HepG2 (cell line): ENCODE measurements around the gene CBX2. TPM values are rescaled to one million over a fixed set of nuclear protein-coding genes. Genes with fewer than 3 reads are reported as not detected.

ENCODE experiments used
- ARNT2 ChIP-seq: sonication (generic); formaldehyde crosslinking; IDR thresholded peaks from 2 replicates; pipeline ENCODE4 v1.8.0; 2022; ENCODE audit warnings: mild to moderate bottlenecking, low read depth, missing genetic modification reagents, moderate library complexity
- HOXA3 ChIP-seq: sonication (generic); formaldehyde crosslinking; IDR thresholded peaks from 2 replicates; pipeline ENCODE4 v1.5.0; 2020; ENCODE audit warnings: missing genetic modification reagents
- KAT8 ChIP-seq: IDR thresholded peaks from 2 replicates; pipeline ENCODE4 v1.6.1; 2016; ENCODE audit warnings: missing genetic modification reagents, missing compliant biosample characterization
- MYC ChIP-seq: sonication (generic); formaldehyde crosslinking; IDR thresholded peaks from 2 replicates; pipeline ENCODE4 v1.9.0; 2021; ENCODE audit warnings: missing genetic modification reagents, borderline replicate concordance
- SMARCE1 ChIP-seq: fragments of 450-650 bp; IDR thresholded peaks from 2 replicates; pipeline ENCODE4 v1.6.1; 2017; ENCODE audit warnings: borderline replicate concordance
- ZMYM3 ChIP-seq: sonication (generic); formaldehyde crosslinking; IDR thresholded peaks from 2 replicates; pipeline ENCODE4 v1.5.1; 2020; ENCODE audit warnings: mild to moderate bottlenecking, missing genetic modification reagents
- ZNF121 ChIP-seq: sonication (generic); formaldehyde crosslinking; IDR thresholded peaks from 2 replicates; pipeline ENCODE4 v1.5.0; 2020; ENCODE audit warnings: mild to moderate bottlenecking, missing genetic modification reagents
- ZNF263 ChIP-seq: sonication (generic); formaldehyde crosslinking; IDR thresholded peaks from 2 replicates; pipeline ENCODE4 v1.4.0; 2020; ENCODE audit warnings: missing genetic modification reagents
- ZNF501 ChIP-seq: sonication (generic); formaldehyde crosslinking; IDR thresholded peaks from 2 replicates; pipeline ENCODE4 v1.5.1; 2020; ENCODE audit warnings: mild to moderate bottlenecking, moderate library complexity, missing genetic modification reagents
- ZNF558 ChIP-seq: sonication (generic); formaldehyde crosslinking; IDR thresholded peaks from 2 replicates; pipeline ENCODE4 v1.9.0; 2022; ENCODE audit warnings: mild to moderate bottlenecking, missing genetic modification reagents, borderline replicate concordance
- ZNF768 ChIP-seq: sonication (generic); formaldehyde crosslinking; IDR thresholded peaks from 2 replicates; pipeline ENCODE4 v1.4.0; 2020; ENCODE audit warnings: missing genetic modification reagents
- ZNF777 ChIP-seq: sonication (generic); formaldehyde crosslinking; IDR thresholded peaks from 2 replicates; pipeline ENCODE4 v1.4.0; 2020; ENCODE audit warnings: missing genetic modification reagents
- ZNF788 ChIP-seq: sonication (generic); formaldehyde crosslinking; IDR thresholded peaks from 2 replicates; pipeline ENCODE4 v1.5.0; 2020; ENCODE audit warnings: mild to moderate bottlenecking, missing genetic modification reagents, borderline replicate concordance
- polyA plus RNA-seq, 8 experiments: library from polyadenylated mRNA; depleted of rRNA in 3 of 8; stranded (reverse) in 7 of 8; unstranded in 1 of 8; fragments of >200 nt; fragmentation: Illumina TruSeq in 4 of 8; extraction: Trizol in 4 of 8; gene quantifications; 2 replicates each; pipeline versions ENCODE4 v1.2.1 to v1.2.3, GENCODE V29; 2011 to 2016; ENCODE audit warnings: low read depth in 4 of 8, missing spikeins in 1 of 8, mixed read lengths in 1 of 8; ENCODE audit not compliant: insufficient read depth in 1 of 8
- total RNA-seq, 5 experiments: library from RNA; depleted of rRNA; stranded (reverse); fragments of >200 nt; fragmentation: Illumina TruSeq; extraction: Trizol; gene quantifications; 2 replicates each; pipeline ENCODE4 v1.2.3, GENCODE V29; 2016; ENCODE audit warnings: low read depth in 1 of 5
- TF ChIP-seq, protein P1 (sequence below): sonication (generic); formaldehyde crosslinking; IDR thresholded peaks from 2 replicates; pipeline ENCODE4 v1.4.0; 2020; ENCODE audit warnings: missing genetic modification reagents, borderline replicate concordance
- TF ChIP-seq, protein P2 (sequence below): sonication (generic); formaldehyde crosslinking; IDR thresholded peaks from 2 replicates; pipeline ENCODE4 v1.5.0; 2020; ENCODE audit warnings: mild to moderate bottlenecking, missing genetic modification reagents, borderline replicate concordance
- TF ChIP-seq, protein P3 (sequence below): IDR thresholded peaks from 2 replicates; pipeline ENCODE4 v1.6.1; 2016; ENCODE audit warnings: low read depth
- TF ChIP-seq, protein P4 (sequence below): sonication (generic); formaldehyde crosslinking; IDR thresholded peaks from 2 replicates; pipeline ENCODE4 v1.5.0; 2020; ENCODE audit warnings: missing genetic modification reagents
- TF ChIP-seq, protein P5 (sequence below): sonication (generic); formaldehyde crosslinking; IDR thresholded peaks from 2 replicates; pipeline ENCODE4 v1.4.0; 2020; ENCODE audit warnings: low read depth, mild to moderate bottlenecking, missing genetic modification reagents

CBX2 gene
- total and polyA plus RNA-seq, 2 of the 13 experiments (the other 11 are each of a cell fraction or from before 2014, with no cell fraction given), result 14.5 to 31.1 TPM

DNA sequence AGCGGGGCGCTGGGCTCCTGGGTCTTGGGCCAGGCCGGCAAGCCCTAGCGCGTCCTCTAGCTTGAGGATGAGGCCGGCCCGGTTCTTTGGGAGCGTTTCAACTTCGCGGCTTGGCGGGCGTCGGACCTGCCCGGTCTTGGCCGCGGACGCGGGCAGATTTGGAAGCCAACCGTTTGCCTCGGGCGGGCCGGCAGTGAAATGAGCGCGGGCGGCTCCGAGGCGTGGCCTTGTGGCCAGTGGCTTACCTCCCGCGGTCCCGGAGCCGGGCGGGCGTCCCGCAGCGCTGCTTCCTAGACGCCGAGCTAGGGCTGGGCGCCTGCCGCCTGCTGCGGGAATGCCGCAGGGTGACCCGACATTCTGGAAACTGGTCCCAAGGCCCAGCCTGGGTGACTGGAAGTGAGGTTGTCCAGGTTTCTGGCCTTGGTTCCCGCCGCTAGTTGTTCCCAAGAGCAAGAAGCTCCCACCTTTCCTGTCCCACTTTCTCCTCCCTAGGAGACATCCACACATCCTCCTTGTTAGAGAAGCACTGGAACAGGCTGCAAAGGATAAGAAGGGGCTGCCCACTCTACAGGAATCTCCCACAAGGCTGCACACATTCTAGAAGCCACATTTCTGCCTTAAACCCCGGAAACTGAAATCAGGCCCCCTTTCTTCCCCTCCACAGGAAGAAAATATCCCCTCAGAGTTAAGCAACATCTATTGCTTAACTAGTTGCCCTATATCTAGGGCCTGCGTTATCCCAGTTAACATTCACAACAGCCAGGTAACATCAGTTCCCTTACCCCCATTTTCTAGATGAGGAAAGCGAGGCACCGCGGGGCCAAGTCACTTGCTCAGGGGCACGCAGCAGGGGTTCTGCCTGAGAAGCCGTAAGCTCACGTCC lies 23.4 kb downstream of the CBX2 start (continued):
- TF ChIP-seq ZNF263 (peak; percentile 67), ZNF768 (CRISPR knock-in tag) (peak; percentile 32; the same call in 1 of the 2 replicates), ZNF788 (CRISPR knock-in tag) (peak; percentile 66; the same call in 1 of the 2 replicates), ZNF121 (CRISPR knock-in tag) (no peak), MYC (CRISPR knock-in tag) (peak; percentile 62), ZNF777 (CRISPR knock-in tag) (peak; percentile 98), KAT8 (CRISPR knock-in tag) (0 out of 2 replicates have a peak, but pooled peaks have one; percentile 16), ZNF501 (CRISPR knock-in tag) (peak; percentile 76), SMARCE1 (no peak), ARNT2 (peak; percentile 16; the same call in 1 of the 2 replicates), ZNF558 (CRISPR knock-in tag) (no peak), ZMYM3 (CRISPR knock-in tag) (peak; percentile 27; the same call in 1 of the 2 replicates), HOXA3 (peak; percentile 36)
- TF ChIP-seq, protein P1, sequence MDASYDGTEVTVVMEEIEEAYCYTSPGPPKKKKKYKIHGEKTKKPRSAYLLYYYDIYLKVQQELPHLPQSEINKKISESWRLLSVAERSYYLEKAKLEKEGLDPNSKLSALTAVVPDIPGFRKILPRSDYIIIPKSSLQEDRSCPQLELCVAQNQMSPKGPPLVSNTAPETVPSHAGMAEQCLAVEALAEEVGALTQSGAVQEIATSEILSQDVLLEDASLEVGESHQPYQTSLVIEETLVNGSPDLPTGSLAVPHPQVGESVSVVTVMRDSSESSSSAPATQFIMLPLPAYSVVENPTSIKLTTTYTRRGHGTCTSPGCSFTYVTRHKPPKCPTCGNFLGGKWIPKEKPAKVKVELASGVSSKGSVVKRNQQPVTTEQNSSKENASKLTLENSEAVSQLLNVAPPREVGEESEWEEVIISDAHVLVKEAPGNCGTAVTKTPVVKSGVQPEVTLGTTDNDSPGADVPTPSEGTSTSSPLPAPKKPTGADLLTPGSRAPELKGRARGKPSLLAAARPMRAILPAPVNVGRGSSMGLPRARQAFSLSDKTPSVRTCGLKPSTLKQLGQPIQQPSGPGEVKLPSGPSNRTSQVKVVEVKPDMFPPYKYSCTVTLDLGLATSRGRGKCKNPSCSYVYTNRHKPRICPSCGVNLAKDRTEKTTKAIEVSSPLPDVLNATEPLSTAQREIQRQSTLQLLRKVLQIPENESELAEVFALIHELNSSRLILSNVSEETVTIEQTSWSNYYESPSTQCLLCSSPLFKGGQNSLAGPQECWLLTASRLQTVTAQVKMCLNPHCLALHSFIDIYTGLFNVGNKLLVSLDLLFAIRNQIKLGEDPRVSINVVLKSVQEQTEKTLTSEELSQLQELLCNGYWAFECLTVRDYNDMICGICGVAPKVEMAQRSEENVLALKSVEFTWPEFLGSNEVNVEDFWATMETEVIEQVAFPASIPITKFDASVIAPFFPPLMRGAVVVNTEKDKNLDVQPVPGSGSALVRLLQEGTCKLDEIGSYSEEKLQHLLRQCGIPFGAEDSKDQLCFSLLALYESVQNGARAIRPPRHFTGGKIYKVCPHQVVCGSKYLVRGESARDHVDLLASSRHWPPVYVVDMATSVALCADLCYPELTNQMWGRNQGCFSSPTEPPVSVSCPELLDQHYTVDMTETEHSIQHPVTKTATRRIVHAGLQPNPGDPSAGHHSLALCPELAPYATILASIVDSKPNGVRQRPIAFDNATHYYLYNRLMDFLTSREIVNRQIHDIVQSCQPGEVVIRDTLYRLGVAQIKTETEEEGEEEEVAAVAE (CRISPR knock-in tag), result no peak
- TF ChIP-seq, protein P2, sequence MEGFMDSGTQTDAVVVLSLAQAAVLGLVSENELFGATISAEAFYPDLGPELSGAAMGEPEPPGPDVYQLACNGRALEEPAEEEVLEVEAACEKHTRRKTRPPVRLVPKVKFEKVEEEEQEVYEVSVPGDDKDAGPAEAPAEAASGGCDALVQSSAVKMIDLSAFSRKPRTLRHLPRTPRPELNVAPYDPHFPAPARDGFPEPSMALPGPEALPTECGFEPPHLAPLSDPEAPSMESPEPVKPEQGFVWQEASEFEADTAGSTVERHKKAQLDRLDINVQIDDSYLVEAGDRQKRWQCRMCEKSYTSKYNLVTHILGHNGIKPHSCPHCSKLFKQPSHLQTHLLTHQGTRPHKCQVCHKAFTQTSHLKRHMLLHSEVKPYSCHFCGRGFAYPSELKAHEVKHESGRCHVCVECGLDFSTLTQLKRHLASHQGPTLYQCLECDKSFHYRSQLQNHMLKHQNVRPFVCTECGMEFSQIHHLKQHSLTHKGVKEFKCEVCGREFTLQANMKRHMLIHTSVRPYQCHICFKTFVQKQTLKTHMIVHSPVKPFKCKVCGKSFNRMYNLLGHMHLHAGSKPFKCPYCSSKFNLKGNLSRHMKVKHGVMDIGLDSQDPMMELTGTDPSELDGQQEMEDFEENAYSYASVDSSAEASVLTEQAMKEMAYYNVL (CRISPR knock-in tag), result peak; percentile 23; the same call in 1 of the 2 replicates
- TF ChIP-seq, protein P3, sequence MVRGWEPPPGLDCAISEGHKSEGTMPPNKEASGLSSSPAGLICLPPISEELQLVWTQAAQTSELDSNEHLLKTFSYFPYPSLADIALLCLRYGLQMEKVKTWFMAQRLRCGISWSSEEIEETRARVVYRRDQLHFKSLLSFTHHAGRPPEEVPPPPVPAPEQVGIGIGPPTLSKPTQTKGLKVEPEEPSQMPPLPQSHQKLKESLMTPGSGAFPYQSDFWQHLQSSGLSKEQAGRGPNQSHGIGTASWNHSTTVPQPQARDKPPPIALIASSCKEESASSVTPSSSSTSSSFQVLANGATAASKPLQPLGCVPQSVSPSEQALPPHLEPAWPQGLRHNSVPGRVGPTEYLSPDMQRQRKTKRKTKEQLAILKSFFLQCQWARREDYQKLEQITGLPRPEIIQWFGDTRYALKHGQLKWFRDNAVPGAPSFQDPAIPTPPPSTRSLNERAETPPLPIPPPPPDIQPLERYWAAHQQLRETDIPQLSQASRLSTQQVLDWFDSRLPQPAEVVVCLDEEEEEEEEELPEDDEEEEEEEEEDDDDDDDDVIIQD (CRISPR knock-in tag), result no peak
- TF ChIP-seq, protein P4, sequence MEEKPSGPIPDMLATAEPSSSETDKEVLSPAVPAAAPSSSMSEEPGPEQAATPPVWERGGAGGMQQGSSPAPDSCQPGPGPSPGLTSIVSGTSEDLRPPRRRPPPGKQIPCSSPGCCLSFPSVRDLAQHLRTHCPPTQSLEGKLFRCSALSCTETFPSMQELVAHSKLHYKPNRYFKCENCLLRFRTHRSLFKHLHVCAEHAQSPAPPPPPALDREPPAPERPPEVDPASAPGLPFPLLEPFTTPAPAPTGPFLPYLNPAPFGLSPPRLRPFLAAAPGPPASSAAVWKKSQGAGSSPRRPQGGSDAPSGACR (CRISPR knock-in tag), result no peak
- TF ChIP-seq, protein P5, sequence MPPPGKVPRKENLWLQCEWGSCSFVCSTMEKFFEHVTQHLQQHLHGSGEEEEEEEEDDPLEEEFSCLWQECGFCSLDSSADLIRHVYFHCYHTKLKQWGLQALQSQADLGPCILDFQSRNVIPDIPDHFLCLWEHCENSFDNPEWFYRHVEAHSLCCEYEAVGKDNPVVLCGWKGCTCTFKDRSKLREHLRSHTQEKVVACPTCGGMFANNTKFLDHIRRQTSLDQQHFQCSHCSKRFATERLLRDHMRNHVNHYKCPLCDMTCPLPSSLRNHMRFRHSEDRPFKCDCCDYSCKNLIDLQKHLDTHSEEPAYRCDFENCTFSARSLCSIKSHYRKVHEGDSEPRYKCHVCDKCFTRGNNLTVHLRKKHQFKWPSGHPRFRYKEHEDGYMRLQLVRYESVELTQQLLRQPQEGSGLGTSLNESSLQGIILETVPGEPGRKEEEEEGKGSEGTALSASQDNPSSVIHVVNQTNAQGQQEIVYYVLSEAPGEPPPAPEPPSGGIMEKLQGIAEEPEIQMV (CRISPR knock-in tag), result no peak; the same call in 1 of the 2 replicates
